ENCODE data around the gene TMEM80.

- TF ChIP-seq CTCF (IDR thresholded peaks at IDR 0.05): no peak
- TF ChIP-seq POLR2A (IDR thresholded peaks at IDR 0.05): no peak
Observed at GRCh38 chr11:698493-699115, 3.0 kb downstream of the TMEM80 start.

Data from lower leg skin (tissue), 3 donors.